ENCODE results near the gene ZNF71. TPM values are rescaled to one million over a fixed set of nuclear protein-coding genes. Genes with fewer than 3 reads are reported as not detected.
"Not testable (repeated sequence)": the region's sequence is repeated elsewhere in the genome, so short reads cannot be mapped to it uniquely, and the experiment has no call there.

ZNF71 gene
- total and polyA plus RNA-seq, 2 donors, result 3.5 to 5.1 TPM

- Histone ChIP-seq H3K4me3 (ENCODE audit: low read length in 2 of 2) (no peak overlapping the region), H3K4me1 (ENCODE audit: control insufficient read depth in 2 of 2, insufficient read depth in 2 of 2, low read length in 2 of 2) (no peaks in the 10 kb centered on the region), H3K36me3 (ENCODE audit: control insufficient read depth in 2 of 2, insufficient read depth in 2 of 2, low read length in 1 of 2) (no peaks in the 10 kb centered on the region), H3K9me3 (ENCODE audit: control insufficient read depth in 2 of 2, insufficient read depth in 1 of 2, low read length in 1 of 2) (peaks cover 21 to 63% of the 10 kb centered on the region in 2 donors), H3K27me3 (ENCODE audit: control insufficient read depth in 2 of 2, insufficient read depth in 1 of 2, low read length in 1 of 2) (no peaks in the 10 kb centered on the region), H3K27ac (ENCODE audit: low read depth in 1 of 2, low read length in 1 of 2) (no peak overlapping the region)
- no peak for DNase-seq (ENCODE audit: low read depth in 6 of 9, low spot score in 9 of 9)
- 96% methylated on average over 43 of the region's 43 CpGs for WGBS
Measured at GRCh38 chr19:56664511-56664910, 69.4 kb downstream of the ZNF71 start.

- Histone ChIP-seq H3K36me3 (ENCODE audit: control insufficient read depth in 2 of 2, insufficient read depth in 2 of 2, low read length in 1 of 2) (no peaks in the 10 kb centered on the region), H3K4me1 (ENCODE audit: control insufficient read depth in 2 of 2, insufficient read depth in 2 of 2, low read length in 2 of 2) (peaks cover 0 to 4% of the 10 kb centered on the region in 2 donors), H3K27ac (ENCODE audit: low read depth in 1 of 2, low read length in 1 of 2) (no peak overlapping the region), H3K9me3 (ENCODE audit: control insufficient read depth in 2 of 2, insufficient read depth in 1 of 2, low read length in 1 of 2) (peaks cover 20 to 60% of the 10 kb centered on the region in 2 donors), H3K27me3 (ENCODE audit: control insufficient read depth in 2 of 2, insufficient read depth in 1 of 2, low read length in 1 of 2) (no peaks in the 10 kb centered on the region), H3K4me3 (ENCODE audit: low read length in 2 of 2) (no peak overlapping the region)
- DNase-seq (ENCODE audit: low read depth in 6 of 9, low spot score in 9 of 9), result no peak
- 79% methylated on average over 6 of the region's 6 CpGs for WGBS
Measured at GRCh38 chr19:56667311-56667870, 72.3 kb downstream of the ZNF71 start.

- no peak for DNase-seq (ENCODE audit: low read depth in 6 of 9, low spot score in 9 of 9)
- Histone ChIP-seq H3K27ac (ENCODE audit: low read depth in 1 of 2, low read length in 1 of 2) (no peak overlapping the region), H3K9me3 (ENCODE audit: control insufficient read depth in 2 of 2, insufficient read depth in 1 of 2, low read length in 1 of 2) (peaks cover 20 to 57% of the 10 kb centered on the region in 2 donors), H3K36me3 (ENCODE audit: control insufficient read depth in 2 of 2, insufficient read depth in 2 of 2, low read length in 1 of 2) (no peaks in the 10 kb centered on the region), H3K27me3 (ENCODE audit: control insufficient read depth in 2 of 2, insufficient read depth in 1 of 2, low read length in 1 of 2) (no peaks in the 10 kb centered on the region), H3K4me1 (ENCODE audit: control insufficient read depth in 2 of 2, insufficient read depth in 2 of 2, low read length in 2 of 2) (peaks cover 0 to 4% of the 10 kb centered on the region in 2 donors), H3K4me3 (ENCODE audit: low read length in 2 of 2) (no peak overlapping the region)
- WGBS, result 85% methylated on average over 9 of the region's 9 CpGs
Measured at GRCh38 chr19:56668676-56669075, 73.6 kb downstream of the ZNF71 start.

GRCh38 chr19:56670401-56670960 is 75.4 kb downstream of the ZNF71 start:
- H3K27me3 ChIP-seq (ENCODE audit: control insufficient read depth in 2 of 2, insufficient read depth in 1 of 2, low read length in 1 of 2), result no peaks in the 10 kb centered on the region
- H3K4me1 ChIP-seq (ENCODE audit: control insufficient read depth in 2 of 2, insufficient read depth in 2 of 2, low read length in 2 of 2), result peaks cover 0 to 4% of the 10 kb centered on the region in 2 donors
- 81% methylated on average over 17 of the region's 17 CpGs for WGBS
- no peak overlapping the region for H3K27ac ChIP-seq (ENCODE audit: low read depth in 1 of 2, low read length in 1 of 2)
- no peak overlapping the region for H3K4me3 ChIP-seq (ENCODE audit: low read length in 2 of 2)
- H3K36me3 ChIP-seq (ENCODE audit: control insufficient read depth in 2 of 2, insufficient read depth in 2 of 2, low read length in 1 of 2), result no peaks in the 10 kb centered on the region
- no peak for DNase-seq (ENCODE audit: low read depth in 6 of 9, low spot score in 9 of 9)
- peaks cover 11 to 45% of the 10 kb centered on the region in 2 donors for H3K9me3 ChIP-seq (ENCODE audit: control insufficient read depth in 2 of 2, insufficient read depth in 1 of 2, low read length in 1 of 2)

- H3K4me1 ChIP-seq (ENCODE audit: control insufficient read depth in 2 of 2, insufficient read depth in 2 of 2, low read length in 2 of 2), result peaks cover 0 to 4% of the 10 kb centered on the region in 2 donors
- no peaks in the 10 kb centered on the region for H3K27me3 ChIP-seq (ENCODE audit: control insufficient read depth in 2 of 2, insufficient read depth in 1 of 2, low read length in 1 of 2)
- peak overlapping the region; percentile 36 to 44 for H3K4me3 ChIP-seq (ENCODE audit: low read length in 2 of 2)
- H3K9me3 ChIP-seq (ENCODE audit: control insufficient read depth in 2 of 2, insufficient read depth in 1 of 2, low read length in 1 of 2), result peaks cover 11 to 45% of the 10 kb centered on the region in 2 donors
- H3K36me3 ChIP-seq (ENCODE audit: control insufficient read depth in 2 of 2, insufficient read depth in 2 of 2, low read length in 1 of 2), result no peaks in the 10 kb centered on the region
- no peak overlapping the region for H3K27ac ChIP-seq (ENCODE audit: low read depth in 1 of 2, low read length in 1 of 2)
- peak in 1 of 9 donors; percentile 3 for DNase-seq (ENCODE audit: low read depth in 6 of 9, low spot score in 9 of 9)
- 38% methylated on average over 35 of the region's 35 CpGs for WGBS
Measured at GRCh38 chr19:56670961-56671612, 76.0 kb downstream of the ZNF71 start.

- Histone ChIP-seq H3K27ac (ENCODE audit: low read depth in 1 of 2, low read length in 1 of 2) (no peak within 1 kb of the TSS), H3K4me3 (ENCODE audit: low read length in 2 of 2) (peak within 1 kb of the TSS; percentile 36 to 44), H3K9me3 (ENCODE audit: control insufficient read depth in 2 of 2, insufficient read depth in 1 of 2, low read length in 1 of 2) (peaks cover 11 to 45% of the 10 kb centered on the region in 2 donors), H3K4me1 (ENCODE audit: control insufficient read depth in 2 of 2, insufficient read depth in 2 of 2, low read length in 2 of 2) (peaks cover 0 to 4% of the 10 kb centered on the region in 2 donors), H3K27me3 (ENCODE audit: control insufficient read depth in 2 of 2, insufficient read depth in 1 of 2, low read length in 1 of 2) (no peaks in the 10 kb centered on the region), H3K36me3 (ENCODE audit: control insufficient read depth in 2 of 2, insufficient read depth in 2 of 2, low read length in 1 of 2) (no peaks in the 10 kb centered on the region)
- WGBS, result 2% methylated on average over 32 of the region's 32 CpGs
- peak; percentile 36 to 78 (median 62) for DNase-seq (ENCODE audit: low read depth in 6 of 9, low spot score in 9 of 9)
Measured at GRCh38 chr19:56671613-56671994, 76.5 kb downstream of the ZNF71 start, which contains the start of gene ZNF835. Gene ZNF835 (minus strand): TSS chr19:56671757. CDS start chr19:56665198, 6,559 bp downstream.

- DNase-seq (ENCODE audit: low read depth in 6 of 9, low spot score in 9 of 9); H3K36me3 ChIP-seq (ENCODE audit: control insufficient read depth in 2 of 2, insufficient read depth in 2 of 2, low read length in 1 of 2); H3K27me3 ChIP-seq (ENCODE audit: control insufficient read depth in 2 of 2, insufficient read depth in 1 of 2, low read length in 1 of 2); H3K4me1 ChIP-seq (ENCODE audit: control insufficient read depth in 2 of 2, insufficient read depth in 2 of 2, low read length in 2 of 2); H3K27ac ChIP-seq (ENCODE audit: low read depth in 1 of 2, low read length in 1 of 2); H3K4me3 ChIP-seq (ENCODE audit: low read length in 2 of 2): not testable (repeated sequence)
- WGBS, result 96% methylated on average over 2 of the region's 2 CpGs
- H3K9me3 ChIP-seq (ENCODE audit: control insufficient read depth in 2 of 2, insufficient read depth in 1 of 2, low read length in 1 of 2), result peaks cover 9 to 47% of the 10 kb centered on the region in 2 donors
Measured at GRCh38 chr19:56672610-56673009, 77.5 kb downstream of the ZNF71 start.

Other genes with a start within 250 kb of the ZNF71 start
- gene ZNF582, start 201.8 kb upstream of the ZNF71 start, total RNA-seq, result 4.2 TPM
- 6.2 TPM for gene ZNF582, start 201.8 kb upstream of the ZNF71 start, polyA plus RNA-seq
- gene ZNF583, start 191.0 kb upstream of the ZNF71 start, total RNA-seq, result 5.0 TPM
- gene ZNF583, start 191.0 kb upstream of the ZNF71 start, polyA plus RNA-seq, result 3.1 TPM
- gene ZNF667, start 118.0 kb upstream of the ZNF71 start, total RNA-seq, result 3.8 TPM
- 4.7 TPM for gene ZNF667, start 118.0 kb upstream of the ZNF71 start, polyA plus RNA-seq
- 1.4 TPM for gene ZNF471, start 87.4 kb upstream of the ZNF71 start, total RNA-seq
- 4.6 TPM for gene ZNF471, start 87.4 kb upstream of the ZNF71 start, polyA plus RNA-seq
- gene ZFP28, start 56.4 kb upstream of the ZNF71 start, total RNA-seq, result 2.9 TPM
- 6.1 TPM for gene ZFP28, start 56.4 kb upstream of the ZNF71 start, polyA plus RNA-seq
- 2.2 TPM for gene ZNF470, start 27.8 kb upstream of the ZNF71 start, total RNA-seq
- gene ZNF470, start 27.8 kb upstream of the ZNF71 start, polyA plus RNA-seq, result 7.7 TPM
- gene SMIM17, start 47.9 kb downstream of the ZNF71 start, total RNA-seq, result 0.38 TPM
- gene SMIM17, start 47.9 kb downstream of the ZNF71 start, polyA plus RNA-seq, result 0.21 TPM
- 0.71 TPM for gene ZNF835, start 76.5 kb downstream of the ZNF71 start, total RNA-seq
- 0.34 TPM for gene ZNF835, start 76.5 kb downstream of the ZNF71 start, polyA plus RNA-seq
- 2.5 TPM for gene PEG3, start 245.4 kb downstream of the ZNF71 start, total RNA-seq
- gene PEG3, start 245.4 kb downstream of the ZNF71 start, polyA plus RNA-seq, result 1.3 TPM
- 0.09 TPM for gene ZIM2, start 245.4 kb downstream of the ZNF71 start, total RNA-seq
- gene ZIM2, start 245.4 kb downstream of the ZNF71 start, polyA plus RNA-seq, result 0.05 TPM

Data from thymus (tissue), 11 donors.